DND-41 (cell line): Measurements from ENCODE around the gene PADI4.

ENCODE experiments used
- ATAC-seq: fragments of 200-7000 bp; cut with Tn5 transposase; 3 replicates; pipeline ENCODE4 v1.9.1; 2021; ENCODE audit warnings: low read depth; ENCODE audit not compliant: insufficient read depth
- DNase-seq: peaks from one replicate; pipeline ENCODE4 v3.0.0-alpha.2; 2020
- H2AFZ ChIP-seq: 2 replicates; pipeline ENCODE4 v1.6.0; 2012; ENCODE audit warnings: low read depth, low read length
- H3K27ac ChIP-seq: 2 replicates; pipeline ENCODE4 v1.5.1; 2012; ENCODE audit warnings: low read length, inconsistent platforms
- H3K27me3 ChIP-seq: fragments of 200-600 bp; sonication (generic); 2 replicates; pipeline ENCODE4 v1.6.0; 2012; ENCODE audit warnings: low read length, mild to moderate bottlenecking, inconsistent platforms; ENCODE audit not compliant: insufficient read depth, poor library complexity
- H3K36me3 ChIP-seq: 2 replicates; pipeline ENCODE4 v1.5.1; 2012; ENCODE audit warnings: low read length, inconsistent platforms; ENCODE audit not compliant: insufficient read depth
- H3K4me1 ChIP-seq: 2 replicates; pipeline ENCODE4 v1.5.1; 2012; ENCODE audit warnings: mild to moderate bottlenecking, low read length; ENCODE audit not compliant: insufficient read depth
- H3K4me2 ChIP-seq: 2 replicates; pipeline ENCODE4 v1.6.0; 2012; ENCODE audit warnings: mild to moderate bottlenecking, moderate library complexity, low read length, inconsistent platforms; ENCODE audit not compliant: insufficient read depth
- H3K4me3 ChIP-seq, 2 experiments: fragments of 200-600 bp in 1 of 2; shearing (Covaris generic) in 1 of 2; 2 replicates each; pipeline ENCODE4 v1.5.1; 2012 to 2016; ENCODE audit warnings: inconsistent platforms in 2 of 2, low read length in 2 of 2, mild to moderate bottlenecking in 2 of 2, low read depth in 1 of 2, moderate library complexity in 1 of 2
- H3K79me2 ChIP-seq: 2 replicates; pipeline ENCODE4 v1.6.0; 2012; ENCODE audit warnings: low read length, inconsistent platforms; ENCODE audit not compliant: insufficient read depth
- H3K9ac ChIP-seq: 2 replicates; pipeline ENCODE4 v1.6.0; 2012; ENCODE audit warnings: low read depth, mild to moderate bottlenecking, inconsistent platforms, low read length, moderate library complexity
- H3K9me3 ChIP-seq: 2 replicates; pipeline ENCODE4 v1.5.1; 2012; ENCODE audit warnings: low read length, moderate library complexity, mild to moderate bottlenecking, inconsistent platforms; ENCODE audit not compliant: insufficient read depth, severe bottlenecking
- H4K20me1 ChIP-seq: 2 replicates; pipeline ENCODE4 v1.6.0; 2012; ENCODE audit warnings: low read length; ENCODE audit not compliant: insufficient read depth
- CTCF ChIP-seq: IDR thresholded peaks from 2 replicates; pipeline ENCODE4 v1.5.1; 2012; ENCODE audit warnings: borderline replicate concordance, low read length, moderate library complexity, mild to moderate bottlenecking; ENCODE audit not compliant: poor library complexity, severe bottlenecking; ENCODE audit errors: extremely low read depth
- EZH2 ChIP-seq: IDR thresholded peaks from 3 replicates; pipeline ENCODE4 v1.6.1; 2012; ENCODE audit warnings: borderline replicate concordance, low read depth, mild to moderate bottlenecking, moderate library complexity, low read length, inconsistent platforms; ENCODE audit not compliant: severe bottlenecking

Gene PADI4

GRCh38 chr1:17347769-17348592, 40.0 kb downstream of the PADI4 start:
- no peak overlapping the region for H3K4me2 ChIP-seq
- DNase-seq (no peak), ATAC-seq (no peak)
- H3K9ac ChIP-seq = no peak overlapping the region
- no peak overlapping the region for H2AFZ ChIP-seq
- no peaks in the 10 kb centered on the region for H3K27me3 ChIP-seq
- no peaks in the 10 kb centered on the region for H3K36me3 ChIP-seq
- no peak overlapping the region for H3K27ac ChIP-seq
- no peaks in the 10 kb centered on the region for H4K20me1 ChIP-seq
- H3K4me1 ChIP-seq = no peaks in the 10 kb centered on the region
- no peaks in the 10 kb centered on the region for H3K79me2 ChIP-seq
- H3K9me3 ChIP-seq = no peaks in the 10 kb centered on the region
- TF ChIP-seq CTCF (no peak), EZH2 (no peak)
- no peak overlapping the region for H3K4me3 ChIP-seq

GRCh38 chr1:17348593-17349234, 40.7 kb downstream of the PADI4 start:
- H3K4me3 ChIP-seq = no peak overlapping the region
- no peaks in the 10 kb centered on the region for H3K79me2 ChIP-seq
- ATAC-seq (no peak), DNase-seq (no peak)
- H3K27ac ChIP-seq = no peak overlapping the region
- no peaks in the 10 kb centered on the region for H4K20me1 ChIP-seq
- no peak overlapping the region for H3K4me2 ChIP-seq
- H3K4me1 ChIP-seq = no peaks in the 10 kb centered on the region
- no peak overlapping the region for H3K9ac ChIP-seq
- no peaks in the 10 kb centered on the region for H3K9me3 ChIP-seq
- TF ChIP-seq CTCF = no peak
- TF ChIP-seq EZH2 = no peak
- no peak overlapping the region for H2AFZ ChIP-seq
- no peaks in the 10 kb centered on the region for H3K27me3 ChIP-seq
- H3K36me3 ChIP-seq = no peaks in the 10 kb centered on the region

- Histone ChIP-seq H3K27ac (no peak overlapping the region), H2AFZ (no peak overlapping the region), H3K9ac (no peak overlapping the region), H3K79me2 (no peaks in the 10 kb centered on the region), H3K4me3 (no peak overlapping the region), H3K4me2 (no peak overlapping the region), H3K36me3 (no peaks in the 10 kb centered on the region), H4K20me1 (no peaks in the 10 kb centered on the region), H3K4me1 (no peaks in the 10 kb centered on the region), H3K27me3 (no peaks in the 10 kb centered on the region), H3K9me3 (no peaks in the 10 kb centered on the region)
- no peak for ATAC-seq
- no peak for TF ChIP-seq EZH2
- no peak for TF ChIP-seq CTCF
- no peak for DNase-seq
These were observed 42.1 kb downstream of the PADI4 start for GRCh38 chr1:17350083-17350482.
